PC-3 (cell line): ENCODE data around the gene CCDC158. TPM values are rescaled to one million over a fixed set of nuclear protein-coding genes. Genes with fewer than 3 reads are reported as not detected.

Source experiments
- ATAC-seq: fragments of 200-7000 bp; cut with Tn5 transposase; 2 replicates; pipeline ENCODE4 v1.9.1; 2020; ENCODE audit warnings: mild to moderate bottlenecking, moderate library complexity
- BruUV-seq: library from RNA; stranded (reverse); fragments of 400-500 nt; replicated peaks from 2 replicates; lab custom pipeline; 2021; lab: Mats Ljungman, UMichigan
- CTCF ChIA-PET: fragments of 300-600 bp; sonication (Branson Sonifier 250); formaldehyde crosslinking; loops from one replicate; lab custom pipeline; 2022; ENCODE audit warnings: antibody characterized with exemption; lab: Charles Lee
- POLR2A ChIA-PET: fragments of 300-600 bp; sonication (Branson Sonifier 250); formaldehyde crosslinking; loops from one replicate; lab custom pipeline; 2022; ENCODE audit warnings: antibody characterized with exemption; ENCODE audit not compliant: unreplicated experiment; lab: Charles Lee
- DNase-seq: peaks from one replicate; pipeline ENCODE4 v3.0.0-alpha.2; 2015
- H2AFZ ChIP-seq: fragments of 300-600 bp; sonication (generic); 2 replicates; pipeline ENCODE4 v1.6.0; 2016; ENCODE audit warnings: antibody characterized with exemption, low read length
- H3F3A ChIP-seq: fragments of 300-600 bp; sonication (generic); one replicate; pipeline ENCODE4 v1.6.0; 2017; ENCODE audit warnings: antibody characterized with exemption, low read length, control low read depth, mild to moderate bottlenecking; ENCODE audit not compliant: unreplicated experiment
- H3K27ac ChIP-seq: fragments of 300-600 bp; sonication (generic); 2 replicates; pipeline ENCODE4 v1.5.1; 2016; ENCODE audit warnings: mild to moderate bottlenecking, low read length
- H3K27me3 ChIP-seq: fragments of 300-600 bp; sonication (generic); 2 replicates; pipeline ENCODE4 v1.6.1; 2016; ENCODE audit warnings: low read length, mixed read lengths
- H3K36me3 ChIP-seq: fragments of 300-600 bp; sonication (generic); 2 replicates; pipeline ENCODE4 v1.6.1; 2016; ENCODE audit warnings: low read depth, mixed run types, low read length, mixed read lengths
- H3K4me1 ChIP-seq: fragments of 300-600 bp; sonication (generic); 2 replicates; pipeline ENCODE4 v1.5.1; 2016; ENCODE audit warnings: low read length; ENCODE audit not compliant: insufficient read depth
- H3K4me2 ChIP-seq: fragments of 300-600 bp; sonication (generic); 2 replicates; pipeline ENCODE4 v1.6.0; 2016; ENCODE audit warnings: low read length
- H3K4me3 ChIP-seq: fragments of 300-600 bp; sonication (generic); 2 replicates; pipeline ENCODE4 v1.5.1; 2016; ENCODE audit warnings: mild to moderate bottlenecking, low read length, mixed read lengths
- H3K79me2 ChIP-seq: fragments of 300-600 bp; sonication (generic); 2 replicates; pipeline ENCODE4 v1.6.1; 2017; ENCODE audit warnings: low read length, mixed read lengths
- H3K9ac ChIP-seq: fragments of 300-600 bp; sonication (generic); 2 replicates; pipeline ENCODE4 v1.6.0; 2016; ENCODE audit warnings: mild to moderate bottlenecking, low read length
- H3K9me2 ChIP-seq: fragments of 300-600 bp; sonication (generic); replicated peaks from 2 replicates; pipeline ENCODE4 v1.6.1; 2016; ENCODE audit warnings: mixed run types, low read length, mixed read lengths
- H3K9me3 ChIP-seq: fragments of 300-600 bp; sonication (generic); 2 replicates; pipeline ENCODE4 v1.6.1; 2016; ENCODE audit warnings: low read length, mixed read lengths
- H4K20me1 ChIP-seq: fragments of 300-600 bp; sonication (generic); 2 replicates; pipeline ENCODE4 v1.6.1; 2016; ENCODE audit warnings: low read length, mixed read lengths
- CTCF ChIP-seq: fragments of 300-600 bp; sonication (generic); conservative IDR thresholded peaks from 2 replicates; pipeline ENCODE4 v1.5.1; 2017; ENCODE audit warnings: antibody characterized with exemption, low read depth, mild to moderate bottlenecking, low read length
- EZH2 ChIP-seq: fragments of 300-600 bp; sonication (generic); IDR thresholded peaks from one replicate; pipeline ENCODE4 v1.6.1; 2017; ENCODE audit warnings: antibody characterized with exemption, mild to moderate bottlenecking, low read length; ENCODE audit not compliant: unreplicated experiment
- EZH2phosphoT487 ChIP-seq: fragments of 300-600 bp; sonication (generic); IDR thresholded peaks from 2 replicates; pipeline ENCODE4 v1.6.1; 2018; ENCODE audit warnings: mild to moderate bottlenecking, antibody characterized with exemption, low read length, borderline replicate concordance
- intact Hi-C: fragments of 100-400 bp; cut with micrococcal nuclease; formaldehyde crosslinking; loops from 2 replicates; pipeline ENCODE4 v1.9.0; 2023
- total RNA-seq: library from RNA; depleted of rRNA; stranded (reverse); fragments of >200 nt; gene quantifications from 2 replicates; pipeline ENCODE4 v1.2.3, GENCODE V29; 2014

Gene CCDC158
- total RNA-seq, 1 experiment from 2014 or later, result not detected

GRCh38 chr4:76365636-76366035 lies 55.3 kb downstream of the CCDC158 start:
- Histone ChIP-seq H3K4me1 (no peaks in the 10 kb centered on the region), H4K20me1 (no peaks in the 10 kb centered on the region), H3K4me2 (no peak overlapping the region), H3K4me3 (no peak overlapping the region), H3K27me3 (no peaks in the 10 kb centered on the region), H3K27ac (no peak overlapping the region), H3K9ac (no peak overlapping the region), H3K79me2 (no peaks in the 10 kb centered on the region), H3F3A (no peaks in the 10 kb centered on the region), H3K36me3 (no peaks in the 10 kb centered on the region), H2AFZ (no peak overlapping the region), H3K9me2 (no peaks in the 10 kb centered on the region), H3K9me3 (no peaks in the 10 kb centered on the region)
- DNase-seq, result no peak
- ChIA-PET POLR2A (no interaction called here), CTCF (no interaction called here)
- no TSS peak for BruUV-seq
- TF ChIP-seq EZH2phosphoT487 (no peak), EZH2 (no peak), CTCF (no peak)
- intact Hi-C loops, result no loop called here
- ATAC-seq, result no peak

GRCh38 chr4:76364763-76365162 lies 56.2 kb downstream of the CCDC158 start:
- CTCF ChIA-PET, result no interaction called here
- intact Hi-C loops, result no loop called here
- POLR2A ChIA-PET, result no interaction called here

More at GRCh38 chr4:76364763-76365162, 56.2 kb downstream of the CCDC158 start:
- H3K79me2 ChIP-seq, result no peaks in the 10 kb centered on the region
- no peak overlapping the region for H3K27ac ChIP-seq
- TF ChIP-seq EZH2phosphoT487, result no peak
- TF ChIP-seq CTCF, result no peak
- no peak for TF ChIP-seq EZH2
- H3F3A ChIP-seq, result no peaks in the 10 kb centered on the region
- DNase-seq, result no peak
- H3K4me1 ChIP-seq, result no peaks in the 10 kb centered on the region
- no peaks in the 10 kb centered on the region for H3K9me2 ChIP-seq
- no peaks in the 10 kb centered on the region for H3K9me3 ChIP-seq
- H3K27me3 ChIP-seq, result no peaks in the 10 kb centered on the region
- no peak overlapping the region for H3K4me3 ChIP-seq
- no peak overlapping the region for H3K4me2 ChIP-seq
- no peak for ATAC-seq
- no peaks in the 10 kb centered on the region for H3K36me3 ChIP-seq
- no peak overlapping the region for H3K9ac ChIP-seq
- BruUV-seq, result no TSS peak
- no peak overlapping the region for H2AFZ ChIP-seq
- H4K20me1 ChIP-seq, result no peaks in the 10 kb centered on the region
